ENCODE measurements around the gene KIRREL3.

KIRREL3 gene

DNA sequence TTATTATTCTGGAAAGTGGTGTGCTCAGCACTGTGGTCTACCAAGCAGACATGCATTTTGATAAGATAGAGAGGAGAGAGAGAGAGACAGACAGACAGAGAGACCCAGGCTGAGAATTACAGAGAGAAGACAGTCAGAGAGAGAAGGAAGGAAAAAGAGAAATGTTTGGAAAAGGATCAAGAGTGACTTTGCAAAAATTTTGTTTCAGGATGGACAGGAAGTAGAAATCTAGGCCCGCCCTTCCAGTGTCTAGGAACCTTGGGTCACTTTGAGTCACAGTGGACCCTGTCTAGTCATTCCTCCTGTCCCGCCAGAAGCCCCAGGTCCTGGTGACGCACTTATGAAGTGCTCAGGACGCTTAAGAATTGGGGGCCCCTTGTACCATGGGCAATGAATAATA lies 478.4 kb downstream of the KIRREL3 start:
- no peak for DNase-seq

DNA sequence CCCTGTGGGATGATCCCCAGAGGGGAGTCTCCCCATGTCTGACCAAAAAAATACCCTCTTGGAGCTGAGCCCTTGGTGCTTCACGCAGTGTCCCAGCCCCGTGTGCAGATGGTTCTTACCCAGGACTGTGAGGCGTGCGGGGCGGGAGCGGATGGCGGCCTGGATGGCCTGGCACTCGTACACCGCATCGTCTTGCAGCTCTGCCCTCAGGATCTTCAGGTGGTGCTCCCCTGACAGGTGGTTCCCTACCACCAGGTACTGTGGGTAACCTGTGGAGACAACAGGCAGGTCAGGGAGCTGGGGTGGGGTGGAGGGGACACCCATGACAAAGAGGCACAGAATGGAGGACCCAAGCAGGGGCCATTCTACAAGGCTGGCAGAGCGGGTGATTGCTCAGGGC lies 479.4 kb downstream of the KIRREL3 start:
- no peak for DNase-seq

DNA sequence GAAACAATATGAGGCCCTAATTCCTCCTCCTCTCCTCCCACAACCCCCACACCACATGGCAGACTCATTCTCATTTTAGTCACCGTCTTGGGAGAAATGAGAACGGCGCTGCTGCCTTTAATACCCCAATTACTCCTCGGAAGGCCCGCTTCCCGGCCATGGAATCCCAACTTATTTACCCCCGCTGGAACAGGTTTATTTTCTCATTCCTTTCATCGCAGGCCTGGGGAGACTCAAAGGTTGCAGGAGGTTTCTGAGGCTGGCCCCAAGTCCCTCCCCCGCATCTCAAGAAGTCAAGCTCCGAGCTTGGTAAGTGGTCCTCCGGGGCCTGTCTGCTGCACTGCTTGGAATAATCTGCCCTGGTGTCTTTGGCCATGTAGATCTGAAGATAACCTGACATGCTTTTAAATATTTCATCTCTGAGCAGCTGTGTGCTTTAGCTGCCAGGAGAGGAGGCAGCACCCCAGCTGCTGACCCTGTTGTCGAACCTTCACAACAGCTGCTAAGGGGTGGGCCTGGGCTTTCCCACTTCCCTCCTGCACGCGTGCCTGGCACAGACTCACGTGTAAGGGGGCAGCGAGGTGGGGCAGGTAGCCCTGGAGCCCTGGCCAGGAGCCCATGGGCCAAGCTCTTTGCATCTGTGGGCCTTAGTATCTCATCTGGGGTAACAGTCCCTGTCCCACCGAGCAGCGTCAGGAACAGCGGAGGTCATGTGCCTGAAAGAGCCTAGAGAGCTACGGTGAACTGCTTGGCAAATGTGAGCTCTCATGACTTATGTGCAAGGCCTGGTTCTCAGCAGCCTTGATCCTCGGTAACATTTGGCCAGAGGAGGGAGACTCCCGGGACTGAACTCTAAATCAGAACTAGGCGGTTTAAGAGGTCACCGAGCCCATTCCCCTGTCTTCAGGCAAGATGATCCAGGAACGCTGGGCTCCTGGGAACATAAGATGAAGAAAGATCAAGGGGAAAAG lies 480.5 kb downstream of the KIRREL3 start:
- no peak for DNase-seq

DNA sequence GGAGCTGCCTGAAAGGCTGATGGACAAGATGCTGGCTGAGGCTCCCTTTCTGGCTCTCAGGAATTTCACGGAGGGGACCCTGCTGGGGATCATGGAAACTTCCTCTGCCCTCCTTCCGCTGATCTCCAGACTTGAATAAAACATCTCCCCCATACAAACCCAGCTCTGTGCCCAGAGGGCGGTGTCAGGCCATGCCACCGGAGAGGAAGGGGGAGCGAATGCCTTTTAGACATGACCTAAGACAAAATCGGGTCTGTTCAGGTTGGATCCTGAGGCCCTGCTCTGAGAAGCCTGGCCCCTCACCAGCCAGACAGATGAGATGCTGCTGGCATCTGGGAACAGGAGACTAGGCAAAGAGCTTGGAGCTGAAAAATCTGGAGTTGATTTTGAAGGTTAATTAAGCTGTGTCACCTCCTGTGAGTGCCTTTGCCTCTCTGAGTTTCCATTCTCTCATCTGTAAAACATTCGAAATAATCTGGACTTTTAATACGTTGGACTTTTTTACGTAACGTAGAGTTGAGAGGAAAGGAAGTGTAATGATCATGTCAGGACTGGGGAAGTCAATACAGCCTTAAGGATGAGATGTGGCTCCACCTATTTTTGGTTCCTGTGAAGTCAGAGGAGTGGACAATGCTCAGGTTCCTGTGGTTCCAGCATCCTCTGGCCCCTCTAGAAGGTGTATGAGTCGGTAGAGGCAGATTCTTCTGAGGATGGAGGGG lies 481.4 kb downstream of the KIRREL3 start:
- DNase-seq = no peak

DNA sequence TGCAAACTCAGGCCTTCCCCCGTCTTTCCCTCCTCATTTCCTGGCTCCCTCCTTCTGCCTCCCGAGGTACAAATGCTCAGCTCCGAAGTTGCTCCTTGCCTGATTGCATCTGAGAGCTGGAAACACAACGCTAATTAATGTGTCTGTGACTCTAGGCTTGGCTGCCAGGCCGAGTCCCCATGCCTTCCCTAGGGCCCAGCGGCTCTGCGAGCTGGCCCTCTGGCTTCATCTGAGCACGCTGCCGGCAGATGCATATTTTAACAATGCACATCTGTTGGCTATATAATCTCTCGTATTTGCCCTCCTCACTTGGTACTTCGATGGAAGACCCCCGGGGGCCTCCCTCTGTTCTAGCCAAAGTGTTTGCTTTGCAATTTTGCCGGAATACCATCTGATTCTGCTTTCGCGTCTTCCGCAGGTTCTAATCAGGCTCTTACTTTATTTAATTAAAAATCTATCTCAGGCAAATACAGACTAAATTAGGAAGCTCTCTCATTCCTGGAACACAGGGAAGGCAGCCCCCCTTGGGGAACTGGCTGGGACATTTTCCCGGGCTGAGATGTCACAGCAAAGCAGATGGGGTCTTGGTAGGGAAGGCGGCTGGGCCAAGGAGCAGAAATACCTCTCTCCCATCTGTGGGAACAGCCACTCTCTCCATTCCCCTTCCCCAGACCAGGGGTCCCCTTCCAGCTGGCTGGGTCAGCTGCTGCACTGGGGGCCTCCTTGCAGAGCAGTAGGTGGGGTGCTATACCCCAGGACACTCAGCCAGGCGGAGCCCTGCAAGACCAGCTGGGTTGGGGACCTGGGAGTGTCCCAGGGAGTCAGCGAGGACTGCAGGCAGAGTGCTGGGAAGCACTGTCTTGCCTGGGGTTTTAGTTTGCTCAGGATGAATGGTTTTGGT lies 482.2 kb downstream of the KIRREL3 start:
- DNase-seq = no peak

DNA sequence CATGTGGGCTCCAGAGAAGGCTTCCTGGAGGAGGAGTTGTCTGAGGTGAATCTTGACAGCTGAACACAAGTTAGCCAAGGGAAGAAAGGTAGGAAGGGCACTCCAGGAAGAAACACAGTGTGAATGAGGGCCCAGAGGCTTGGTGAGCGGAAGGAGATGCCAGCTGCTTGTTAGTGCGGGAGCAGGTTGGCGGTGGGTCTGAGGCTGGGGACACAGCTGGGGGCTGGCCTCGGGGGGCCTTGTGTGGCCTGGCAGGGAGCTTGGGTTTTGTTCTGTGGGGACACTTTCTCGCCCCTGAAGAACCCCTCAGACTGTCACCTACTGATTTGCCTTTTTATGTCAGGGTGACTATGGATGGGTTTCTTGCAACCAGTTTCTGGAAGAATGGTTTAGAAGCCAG lies 485.1 kb downstream of the KIRREL3 start:
- no peak for DNase-seq

DNA sequence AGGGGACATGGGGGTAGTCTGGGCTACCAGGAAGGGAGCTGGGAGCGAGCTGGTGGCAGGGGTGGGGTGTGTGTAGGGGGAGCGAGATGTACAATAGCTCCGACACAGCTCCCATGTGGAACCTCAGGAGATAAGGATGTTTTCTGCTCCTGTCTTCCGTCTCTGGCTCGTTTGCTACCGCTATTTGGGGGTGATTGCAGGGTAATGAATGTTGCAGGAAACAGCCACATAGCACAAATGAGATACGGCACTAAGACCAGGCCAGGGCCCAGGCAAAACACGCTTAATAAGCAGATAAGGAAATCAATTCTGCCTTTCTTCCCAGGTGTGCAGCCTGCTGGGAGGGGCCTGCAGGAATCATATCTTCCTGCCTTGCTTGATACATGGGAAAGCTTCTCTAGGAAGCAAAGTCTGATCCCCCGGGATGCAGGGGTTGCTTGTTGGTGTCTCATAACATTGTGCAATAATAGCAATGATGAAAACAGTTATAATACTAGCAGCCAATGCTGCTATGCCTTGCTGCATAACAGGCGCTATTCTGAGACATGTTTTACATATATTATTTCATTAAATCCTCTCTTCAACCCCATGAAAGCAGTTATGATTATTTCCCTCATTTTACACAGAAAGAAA lies 486.4 kb downstream of the KIRREL3 start:
- no peak for DNase-seq

DNA sequence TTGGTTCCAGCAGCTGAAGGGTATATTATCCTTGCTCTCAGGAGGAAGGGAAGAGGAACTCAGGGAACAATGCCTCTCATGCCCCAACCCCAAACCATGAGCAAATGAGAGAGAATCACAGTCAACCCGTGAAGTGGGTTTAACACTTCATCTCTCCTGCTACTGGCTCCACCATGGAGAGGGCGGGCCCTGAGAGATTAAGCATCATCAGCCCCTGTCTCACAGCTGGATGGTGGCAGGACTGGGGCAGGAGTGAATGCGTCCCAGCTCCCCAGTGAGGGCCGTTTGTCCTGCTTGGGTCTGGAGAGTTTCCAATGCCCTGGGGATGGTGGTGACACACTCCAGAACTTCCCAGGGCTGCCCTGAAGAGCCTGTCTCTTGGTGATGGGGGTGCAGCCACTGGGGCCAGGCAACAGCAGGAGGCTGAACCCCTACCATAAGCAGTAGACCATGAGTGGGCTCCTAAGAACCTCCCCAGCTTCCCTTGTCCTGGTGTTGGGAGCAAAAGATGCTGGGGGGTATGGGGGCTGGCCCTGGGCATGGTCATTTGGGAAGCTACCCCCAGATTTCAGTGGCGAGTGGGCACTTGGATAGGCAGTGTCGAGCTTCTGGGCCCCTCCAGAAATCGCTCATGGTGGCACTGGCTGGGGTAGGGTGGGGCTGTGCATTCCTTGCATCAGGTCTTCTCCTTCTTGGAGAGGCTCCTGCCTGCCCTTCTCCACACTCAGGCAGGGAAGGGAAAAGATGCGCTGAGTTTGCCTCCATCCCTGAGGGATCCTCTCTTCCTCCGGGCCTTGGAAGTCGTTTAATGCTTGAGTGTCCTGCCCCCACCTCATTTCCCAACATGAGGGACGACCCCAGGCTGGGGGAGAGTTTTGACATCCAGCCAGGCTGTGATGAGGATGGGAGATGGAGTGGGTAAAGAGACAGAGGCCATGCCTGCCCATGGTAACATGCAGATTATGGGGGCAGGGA lies 487.5 kb downstream of the KIRREL3 start:
- DNase-seq = no peak

DNA sequence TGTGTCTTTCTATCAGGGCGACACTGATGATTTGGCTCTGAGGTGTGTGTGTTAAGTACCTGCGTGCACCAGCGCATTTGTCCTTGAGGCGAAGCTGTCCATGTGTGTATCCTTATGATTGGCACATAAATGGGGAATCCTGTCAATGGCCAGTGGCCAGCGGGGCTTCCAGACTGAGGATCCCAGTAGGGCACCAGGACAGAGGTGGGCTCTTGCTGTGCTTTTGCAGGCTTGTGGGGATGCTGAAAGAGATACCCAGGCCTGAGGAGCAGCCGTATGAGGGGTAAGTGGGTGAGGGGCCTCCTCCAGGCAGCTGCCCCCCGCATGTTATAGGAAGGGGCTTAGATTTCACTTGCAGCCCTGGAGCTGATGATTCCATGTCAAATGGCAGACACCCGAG lies 488.3 kb downstream of the KIRREL3 start:
- DNase-seq = no peak

DNA sequence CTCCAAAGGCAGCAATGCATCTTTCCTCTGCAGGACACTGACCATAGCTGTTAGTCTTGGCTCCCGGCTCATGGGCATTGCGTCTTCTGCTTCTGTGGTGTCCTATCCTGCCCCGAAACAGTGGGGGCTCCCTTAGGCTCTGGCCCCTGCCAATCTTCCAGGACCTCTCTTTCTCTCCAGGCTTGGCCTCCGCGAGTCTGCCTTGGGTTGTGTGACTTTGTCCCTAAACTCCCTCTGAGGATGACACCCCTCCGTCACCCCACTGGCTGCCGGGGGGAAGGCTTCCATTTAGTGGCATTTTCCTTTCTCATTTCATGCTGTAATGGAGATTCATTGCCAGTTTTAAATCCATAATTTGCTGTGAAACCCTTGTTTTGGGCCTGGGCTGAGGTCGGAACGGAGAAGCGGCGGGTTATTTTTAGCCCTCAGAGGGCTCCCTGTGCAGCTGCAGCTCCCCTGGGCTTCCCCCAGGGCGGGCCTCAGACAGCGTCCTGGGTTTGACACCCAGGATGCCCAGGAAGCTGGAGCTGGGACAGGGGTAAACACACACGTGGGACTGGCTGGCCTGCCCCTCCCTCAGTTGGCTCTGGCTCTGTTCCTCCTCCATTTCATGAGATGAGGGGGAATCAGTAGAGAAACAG lies 489.0 kb downstream of the KIRREL3 start:
- no peak for DNase-seq

DNA sequence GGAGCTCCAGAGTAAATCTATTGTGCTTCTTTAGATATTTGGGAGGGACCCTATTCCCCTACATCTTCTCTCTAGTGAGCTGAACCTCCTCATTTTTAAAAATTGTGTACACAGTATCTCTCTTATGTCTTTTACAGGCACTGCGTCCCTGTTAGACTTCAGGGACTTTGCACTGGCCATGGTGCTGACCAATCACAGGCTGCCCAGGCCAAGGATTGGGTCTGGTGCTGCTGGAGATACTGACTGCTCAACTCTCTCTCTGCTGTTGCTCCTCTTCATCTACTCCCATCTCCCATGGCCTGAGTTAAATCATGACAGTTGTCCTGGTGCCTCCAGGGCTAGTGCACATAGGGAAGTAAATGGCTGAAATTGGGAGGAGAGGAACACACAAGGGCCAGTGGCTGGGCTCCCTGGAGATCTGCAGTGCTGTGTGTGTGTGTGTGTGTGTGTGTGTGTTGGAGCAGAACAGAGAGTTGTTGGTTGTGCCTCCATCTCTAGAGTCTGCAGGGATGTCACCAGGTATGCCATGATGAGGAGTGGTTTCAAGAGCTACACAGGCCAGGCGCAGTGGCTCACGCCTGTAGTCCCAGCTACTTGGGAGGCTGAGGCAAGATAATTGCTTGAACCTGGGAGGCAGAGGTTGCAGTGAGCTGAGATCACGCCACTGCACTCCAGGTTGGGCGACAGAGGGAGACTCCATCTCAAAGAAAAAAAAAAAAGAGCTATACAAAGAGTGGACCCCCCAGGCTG lies 489.8 kb downstream of the KIRREL3 start:
- no peak for DNase-seq

DNA sequence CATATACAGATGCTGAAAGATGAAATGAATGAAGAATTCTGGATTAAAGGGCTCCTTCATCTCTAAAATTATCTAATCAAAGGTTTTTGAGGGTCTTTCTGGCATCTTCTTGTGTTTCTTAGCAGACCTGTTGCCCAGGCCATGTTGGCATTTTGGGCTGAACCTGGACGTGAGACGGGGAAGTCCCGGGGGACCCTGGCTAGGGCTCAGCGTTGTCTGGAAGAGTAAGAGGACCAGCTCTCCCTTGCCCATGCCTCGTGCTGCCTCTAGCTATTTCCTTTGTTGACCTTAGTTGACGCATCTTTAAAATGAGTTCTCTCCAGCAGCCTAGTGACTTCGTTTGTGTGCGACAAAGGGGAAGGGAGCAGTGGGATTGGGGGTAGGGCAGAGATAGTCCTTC lies 492.9 kb downstream of the KIRREL3 start:
- DNase-seq = no peak

DNA sequence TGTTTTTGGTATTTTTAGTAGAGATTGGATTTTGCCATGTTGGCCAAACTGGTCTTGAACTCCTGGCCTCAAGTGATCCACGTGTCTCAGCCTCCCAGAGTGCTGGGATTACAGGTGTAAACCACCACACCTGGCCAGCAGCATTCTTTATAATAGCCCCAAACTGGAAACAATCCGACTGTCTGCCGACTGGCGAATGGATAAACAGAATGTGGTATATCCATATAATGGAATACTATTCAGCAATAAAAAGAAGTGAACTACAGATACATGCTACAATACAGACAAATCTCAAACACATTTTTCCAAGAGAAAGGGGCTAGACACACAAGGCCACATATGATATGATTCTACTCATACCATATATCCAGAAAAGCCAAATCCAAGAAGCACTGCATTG lies 493.8 kb downstream of the KIRREL3 start:
- no peak for DNase-seq

DNA sequence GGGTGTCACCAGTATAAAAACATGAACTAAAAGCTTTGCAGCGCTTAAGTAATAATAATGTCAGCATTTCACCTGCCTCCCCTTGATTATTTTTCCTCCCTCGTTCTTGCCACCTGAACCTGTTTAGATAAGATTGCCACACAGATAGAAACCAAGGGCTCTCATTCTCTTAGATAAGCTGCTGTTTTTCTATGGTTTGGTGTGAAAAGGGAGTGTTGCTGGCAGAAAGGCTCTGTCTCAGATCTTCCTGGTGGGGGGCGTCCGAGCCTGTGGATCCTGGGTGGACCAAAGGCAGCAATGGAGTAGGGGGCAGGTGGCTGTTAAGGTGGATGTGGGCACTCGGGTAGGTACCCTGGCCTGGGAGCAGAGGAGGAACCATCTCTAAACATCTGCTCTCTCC lies 497.6 kb downstream of the KIRREL3 start:
- no peak for DNase-seq

DNA sequence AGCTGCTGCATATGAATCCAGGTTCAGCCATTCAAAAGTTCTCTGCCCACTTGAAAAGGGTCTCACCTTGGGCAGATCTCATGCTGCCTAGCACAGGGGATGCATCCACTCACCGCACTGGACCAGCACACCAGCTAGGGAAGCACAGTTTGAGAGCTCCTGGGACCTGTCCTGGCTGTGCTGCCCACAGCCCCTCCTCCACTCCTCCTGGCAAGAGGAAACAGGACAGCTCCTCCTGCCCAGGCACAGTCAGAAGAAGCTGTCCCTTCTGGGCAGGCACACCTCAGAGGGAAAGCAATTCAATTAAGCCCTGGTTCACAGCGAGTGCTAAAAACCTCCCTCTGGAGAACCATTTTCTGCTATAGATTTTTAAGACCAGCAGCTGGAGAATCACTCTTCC lies 498.4 kb downstream of the KIRREL3 start:
- DNase-seq = no peak

DNA sequence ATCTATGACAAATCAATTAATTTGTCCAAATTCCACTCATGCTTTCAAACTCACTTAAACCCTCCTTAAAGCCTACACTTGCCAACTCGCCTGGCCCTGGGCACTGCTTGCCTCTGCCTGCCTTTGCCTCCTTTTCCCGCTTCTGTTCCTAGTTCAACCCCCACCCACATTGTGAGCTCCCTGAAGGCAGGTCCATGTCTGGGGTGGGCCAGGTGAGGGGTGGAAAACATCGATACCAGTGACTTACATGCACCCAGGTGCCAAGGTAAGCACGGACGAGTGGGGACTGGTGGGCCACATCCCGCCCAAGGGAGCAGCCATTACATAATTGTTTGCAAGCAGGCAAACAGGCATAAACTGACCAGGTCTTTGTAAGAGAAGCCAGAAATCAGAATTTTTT lies 498.9 kb downstream of the KIRREL3 start:
- DNase-seq = no peak

DNA sequence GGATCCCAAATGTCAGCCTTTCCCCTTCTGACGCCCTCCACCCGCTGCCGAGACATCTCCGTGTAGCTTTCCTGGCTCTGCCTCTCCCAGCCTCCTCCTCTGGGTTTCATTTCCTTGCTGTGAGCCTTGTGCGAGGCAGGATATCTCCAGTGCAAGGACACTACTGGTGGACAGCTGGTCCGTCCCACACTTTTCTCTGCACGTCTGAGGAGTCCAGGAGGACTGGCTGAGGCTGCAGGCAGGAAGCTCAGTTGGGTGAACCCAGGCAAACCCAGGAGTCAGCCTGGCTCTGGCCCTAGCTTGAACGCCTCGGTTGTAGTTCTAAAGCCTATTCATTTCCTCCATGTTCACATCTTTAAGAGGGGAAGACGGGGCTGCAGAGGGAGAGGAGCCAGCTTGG lies 499.6 kb downstream of the KIRREL3 start:
- no peak for DNase-seq

DNA sequence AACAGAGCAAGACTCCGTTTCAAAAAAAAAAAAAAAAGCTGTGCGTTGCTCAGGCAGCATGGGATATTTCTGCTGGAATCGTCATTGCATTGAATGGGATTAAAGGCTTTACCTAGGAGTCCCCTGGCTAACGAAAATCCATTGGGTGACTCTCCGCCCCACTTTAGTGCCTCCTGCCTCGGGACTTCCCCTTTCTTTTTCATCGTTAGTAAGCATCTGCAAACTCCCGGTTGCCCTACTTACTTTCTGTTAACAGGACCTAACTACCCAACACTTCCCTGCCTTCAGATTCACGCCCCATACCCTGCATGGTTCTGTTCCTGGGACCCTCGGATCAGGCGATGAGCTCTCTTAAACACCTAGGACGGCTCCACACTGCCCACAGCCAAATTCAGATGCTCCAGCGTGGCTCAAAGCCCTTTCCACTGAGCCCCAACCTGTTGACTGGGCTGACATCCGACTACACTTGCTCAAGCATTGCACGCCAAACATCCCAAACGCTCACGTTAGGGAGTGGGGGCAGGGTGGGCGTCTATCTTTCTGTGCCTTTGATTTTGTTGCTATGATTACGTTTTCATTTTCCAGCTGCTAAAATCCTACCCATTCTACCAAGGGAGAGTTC lies 501.3 kb downstream of the KIRREL3 start:
- DNase-seq = peak; percentile 23

DNA sequence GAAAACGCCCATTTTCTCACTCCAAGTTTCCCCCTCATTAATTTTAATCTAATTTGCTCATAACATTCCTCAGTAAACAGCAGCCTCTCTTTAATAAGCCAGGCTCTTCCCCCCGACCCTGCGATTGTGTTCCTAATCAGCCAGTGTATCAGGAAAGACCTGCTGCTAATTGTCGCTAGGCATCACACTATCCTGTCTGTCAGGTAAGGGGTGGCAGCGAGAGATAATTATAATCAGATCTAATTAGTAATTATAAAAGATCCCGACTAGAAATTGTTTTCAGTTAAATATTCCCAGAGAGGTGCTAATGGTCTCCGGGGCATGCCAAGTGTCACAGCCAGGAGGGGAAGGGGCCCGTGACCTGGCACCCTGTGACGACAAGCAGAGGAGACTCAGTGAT lies 502.3 kb downstream of the KIRREL3 start:
- DNase-seq = no peak
